LNCaP clone FGC (cell line): ENCODE data around the gene TAF1B.

Experiments used
- DNase-seq: peaks from one replicate; pipeline ENCODE4 v3.0.0-alpha.2; 2011; ENCODE audit warnings: low read depth
- H3K4me3 ChIP-seq: 2 replicates; pipeline ENCODE4 v1.5.1; 2011; ENCODE audit warnings: mild to moderate bottlenecking, low read depth, low read length, control low read depth
- TF ChIP-seq, protein P1 (sequence below): IDR thresholded peaks from 2 replicates; pipeline ENCODE4 v1.5.1; 2012; ENCODE audit warnings: mild to moderate bottlenecking; ENCODE audit not compliant: control insufficient read depth, insufficient read depth; ENCODE audit errors: extremely low read depth

TAF1B gene

DNA sequence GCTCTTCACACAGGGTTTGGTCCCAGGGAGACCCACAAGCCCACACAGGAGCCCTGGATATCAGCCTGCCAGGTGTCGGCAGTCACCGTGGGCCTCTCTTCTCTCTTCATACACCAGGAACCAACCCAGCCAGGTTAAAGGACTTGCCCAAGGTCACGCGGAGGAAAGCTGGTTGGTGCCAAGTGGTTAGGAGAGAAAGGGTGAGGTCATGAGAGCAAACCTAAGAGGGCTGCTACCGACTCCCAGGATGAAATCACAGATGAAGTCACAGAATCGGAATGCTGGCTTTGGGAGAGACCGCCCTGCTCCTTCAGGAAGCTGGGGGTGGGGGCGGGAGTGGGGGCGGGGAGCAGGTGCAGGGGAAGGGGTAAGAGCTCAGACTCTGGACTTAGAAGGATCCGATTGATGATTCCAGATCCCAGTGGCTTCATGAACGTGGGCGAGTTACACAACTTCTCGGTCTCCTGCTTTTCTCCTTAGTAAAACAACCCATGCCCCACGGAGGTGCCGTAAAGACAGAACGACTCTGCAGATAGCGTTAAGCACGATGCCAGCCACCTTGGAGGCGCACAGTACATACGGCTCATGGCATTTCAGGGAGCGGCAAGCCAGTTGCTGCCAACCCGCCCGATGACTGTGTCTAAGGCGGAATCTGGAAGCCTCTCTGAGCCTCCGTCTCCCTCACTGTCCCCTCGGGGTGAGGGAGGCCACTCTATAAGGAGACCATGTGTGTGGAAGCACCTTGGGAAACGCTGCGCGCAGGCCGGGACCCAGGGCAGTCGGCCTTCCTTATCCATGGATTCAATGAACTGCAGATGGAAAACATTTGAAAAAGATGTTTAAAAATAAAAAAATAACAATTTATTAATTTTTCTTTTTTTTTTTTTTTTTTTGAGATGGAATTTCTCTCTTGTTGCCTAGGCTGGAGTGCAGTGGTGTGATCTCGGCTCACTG, 23.0 kb upstream of the TAF1B start:
- TF ChIP-seq, protein P1, sequence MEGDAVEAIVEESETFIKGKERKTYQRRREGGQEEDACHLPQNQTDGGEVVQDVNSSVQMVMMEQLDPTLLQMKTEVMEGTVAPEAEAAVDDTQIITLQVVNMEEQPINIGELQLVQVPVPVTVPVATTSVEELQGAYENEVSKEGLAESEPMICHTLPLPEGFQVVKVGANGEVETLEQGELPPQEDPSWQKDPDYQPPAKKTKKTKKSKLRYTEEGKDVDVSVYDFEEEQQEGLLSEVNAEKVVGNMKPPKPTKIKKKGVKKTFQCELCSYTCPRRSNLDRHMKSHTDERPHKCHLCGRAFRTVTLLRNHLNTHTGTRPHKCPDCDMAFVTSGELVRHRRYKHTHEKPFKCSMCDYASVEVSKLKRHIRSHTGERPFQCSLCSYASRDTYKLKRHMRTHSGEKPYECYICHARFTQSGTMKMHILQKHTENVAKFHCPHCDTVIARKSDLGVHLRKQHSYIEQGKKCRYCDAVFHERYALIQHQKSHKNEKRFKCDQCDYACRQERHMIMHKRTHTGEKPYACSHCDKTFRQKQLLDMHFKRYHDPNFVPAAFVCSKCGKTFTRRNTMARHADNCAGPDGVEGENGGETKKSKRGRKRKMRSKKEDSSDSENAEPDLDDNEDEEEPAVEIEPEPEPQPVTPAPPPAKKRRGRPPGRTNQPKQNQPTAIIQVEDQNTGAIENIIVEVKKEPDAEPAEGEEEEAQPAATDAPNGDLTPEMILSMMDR: no peak
- no peak for DNase-seq

DNA sequence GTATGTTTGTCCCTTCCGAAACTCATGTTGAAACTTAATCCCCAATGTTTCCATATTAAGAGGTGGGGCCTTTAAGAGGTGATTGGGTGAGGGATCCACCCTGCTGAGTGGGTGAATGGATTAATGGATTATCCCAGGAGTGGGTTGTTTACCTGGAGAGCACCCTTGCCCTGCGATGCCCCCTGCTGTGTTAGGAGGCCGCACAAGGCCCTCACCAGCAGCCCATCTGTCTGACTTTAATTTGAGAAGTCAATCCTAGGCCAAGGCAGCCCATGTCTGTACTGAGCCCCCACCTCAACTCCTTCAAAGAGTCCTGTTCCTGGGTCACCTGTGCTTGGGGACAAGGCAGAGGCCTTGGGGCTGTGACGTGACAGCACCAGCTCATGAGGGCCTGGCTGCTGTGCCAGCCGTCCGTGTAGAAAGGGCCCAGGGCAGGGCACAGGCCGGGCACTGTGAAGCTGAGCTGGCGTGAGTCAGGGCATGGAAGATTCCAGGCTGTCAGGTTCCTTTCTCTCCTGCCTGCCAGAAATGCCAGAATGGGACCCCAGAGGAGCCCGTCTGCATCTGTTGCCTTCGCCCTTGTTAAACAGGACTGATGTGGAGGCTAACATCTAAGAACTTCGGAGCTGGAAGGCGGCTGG, 21.3 kb upstream of the TAF1B start:
- TF ChIP-seq, protein P1: no peak
- H3K4me3 ChIP-seq: no peak overlapping the region
- DNase-seq: no peak

More for the DNA sequence above, 23.0 kb upstream of the TAF1B start:
- no peak overlapping the region for H3K4me3 ChIP-seq

DNA sequence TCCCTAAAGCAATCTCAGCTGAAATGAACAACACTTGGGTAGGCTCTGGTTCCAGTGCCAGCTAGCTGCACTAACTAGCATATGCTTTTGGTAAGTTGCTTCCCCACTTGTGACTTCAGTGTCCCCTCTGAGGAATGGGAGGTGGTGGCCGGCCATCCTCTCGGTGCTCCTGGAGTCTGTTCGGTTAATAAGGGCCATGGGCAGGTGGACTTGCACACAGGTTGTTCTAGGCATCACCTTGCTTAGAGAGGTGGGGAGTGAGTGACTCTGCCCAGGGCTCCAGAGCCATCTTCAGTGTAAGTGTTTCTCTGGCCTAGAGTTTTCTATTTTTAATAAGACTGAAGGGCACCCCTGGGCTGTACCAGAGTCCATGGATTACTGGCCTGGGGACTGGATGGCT, 18.8 kb upstream of the TAF1B start:
- no peak for DNase-seq
- TF ChIP-seq, protein P1: no peak
- no peak overlapping the region for H3K4me3 ChIP-seq

DNA sequence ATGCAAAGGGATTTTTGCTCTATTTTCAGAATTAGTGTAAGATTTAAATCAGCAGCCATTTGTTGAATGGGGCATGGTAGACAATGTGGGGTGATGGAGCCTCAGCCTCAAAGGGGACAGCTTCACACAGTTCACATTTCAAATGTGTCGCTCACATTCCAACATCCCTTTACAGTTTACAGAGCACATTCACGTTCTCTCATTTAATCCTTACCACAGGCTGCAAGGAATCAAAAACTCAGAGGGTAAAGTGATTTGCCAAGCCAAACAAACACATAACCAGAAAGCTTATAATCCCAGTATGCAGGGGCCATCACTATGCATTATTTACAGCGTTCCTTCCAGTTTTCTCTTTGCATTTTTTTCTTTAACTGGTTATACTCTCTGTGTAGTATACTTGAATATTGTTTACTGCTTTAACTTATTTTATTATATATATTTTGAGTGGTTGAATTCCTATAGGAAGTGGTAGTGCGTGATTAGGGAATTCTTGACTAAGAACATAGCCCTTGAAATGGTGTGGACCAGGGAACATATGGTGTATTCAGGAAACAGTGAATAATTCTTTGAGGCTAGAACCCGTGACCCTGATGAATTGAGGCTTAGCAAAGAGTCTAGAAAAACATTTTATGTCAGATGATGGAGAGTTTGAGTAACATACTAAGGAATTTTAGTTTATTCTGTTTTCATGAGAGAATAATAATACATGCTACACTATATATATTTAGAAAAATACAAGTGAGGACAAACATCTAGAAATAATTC, 18.1 kb upstream of the TAF1B start:
- TF ChIP-seq, protein P1: no peak
- no peak for DNase-seq
- no peak overlapping the region for H3K4me3 ChIP-seq

DNA sequence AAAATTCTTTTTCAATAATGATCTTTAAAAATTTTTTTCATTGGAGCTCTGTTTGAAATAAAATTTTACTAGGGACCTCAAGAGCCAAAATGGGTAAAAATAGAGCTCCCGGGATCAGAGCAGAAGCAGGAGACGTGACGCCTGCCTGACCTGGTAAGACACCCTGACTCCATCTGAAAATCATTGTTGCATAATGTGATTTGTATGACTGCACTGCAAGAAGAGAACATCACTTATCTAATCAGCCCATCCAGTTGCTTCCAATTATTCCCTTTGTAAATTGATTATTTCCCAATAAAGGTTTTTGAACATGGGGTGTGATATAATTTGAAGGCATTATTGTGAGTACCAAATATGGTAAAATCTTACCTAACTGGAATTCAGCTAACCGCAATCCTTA, 17.1 kb upstream of the TAF1B start:
- TF ChIP-seq, protein P1: no peak
- DNase-seq: no peak
- no peak overlapping the region for H3K4me3 ChIP-seq

DNA sequence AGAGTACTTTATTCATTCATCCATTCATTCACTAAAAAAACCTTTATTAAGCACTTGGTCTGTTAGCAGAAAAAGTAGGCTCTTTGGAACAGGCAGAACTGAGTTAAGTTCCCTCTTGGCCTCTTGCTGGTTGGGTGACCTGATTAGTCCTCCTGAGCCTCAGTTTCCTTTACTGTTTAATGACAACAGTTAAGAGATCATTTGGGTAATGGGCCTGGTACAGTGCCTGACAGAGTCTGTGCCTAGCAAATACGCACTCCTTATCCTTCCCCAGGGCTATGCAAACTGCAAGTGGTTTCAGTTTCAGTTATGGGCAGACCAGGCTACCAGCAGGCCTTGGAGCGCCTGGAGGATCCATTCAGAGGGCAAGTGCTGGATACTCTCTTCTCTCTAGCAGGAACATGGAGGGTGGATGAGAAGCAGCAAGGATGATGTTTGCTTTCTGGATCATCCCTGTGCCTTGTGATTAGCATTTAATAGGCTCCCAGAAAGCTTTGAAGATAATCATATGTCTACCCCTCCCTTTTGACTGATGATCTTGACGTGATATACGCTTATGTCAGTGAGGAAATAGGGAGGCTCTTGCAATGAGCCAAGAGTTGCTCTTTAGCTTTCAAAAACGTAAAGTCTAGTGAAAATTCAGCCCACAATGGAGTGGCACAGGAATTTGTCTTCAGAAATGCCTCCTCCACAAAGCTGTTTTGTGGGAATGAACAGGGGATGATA, 12.4 kb upstream of the TAF1B start:
- TF ChIP-seq, protein P1: no peak
- H3K4me3 ChIP-seq: peak overlapping the region; percentile 21; the same call in 1 of the 2 replicates

More for the DNA sequence above, 12.4 kb upstream of the TAF1B start:
- no peak for DNase-seq
